ENCODE measurements around the gene GPR4.

GRCh38 chr19:45621976-45622503, 20.0 kb upstream of the GPR4 start:
- TF ChIP-seq POLR2A (IDR thresholded peaks at IDR 0.05) (no peak), CTCF (IDR thresholded peaks at IDR 0.05) (no peak)
